H1 (cell line): Measurements from ENCODE around the gene SPOP. TPM values are rescaled to one million over a fixed set of nuclear protein-coding genes. Genes with fewer than 3 reads are reported as not detected.

Experiments
- CHD7 ChIP-seq: fragments of 300-600 bp; sonication (generic); IDR thresholded peaks from 2 replicates; pipeline ENCODE4 v1.7.1; 2012; ENCODE audit warnings: low read length, moderate library complexity, mild to moderate bottlenecking, inconsistent platforms; ENCODE audit not compliant: insufficient replicate concordance
- CTCF ChIP-seq, 3 experiments: IDR thresholded peaks; 1 replicate in 2 of 3; 2 replicates in 1 of 3; pipeline versions ENCODE4 v1.5.1 to v1.6.1; 2011; ENCODE audit warnings: low read length in 3 of 3, mild to moderate bottlenecking in 3 of 3, inconsistent platforms in 2 of 3, low read depth in 1 of 3, moderate library complexity in 1 of 3; ENCODE audit not compliant: insufficient read depth in 1 of 3; ENCODE audit errors: control extremely low read depth in 1 of 3
- MAX ChIP-seq: IDR thresholded peaks from 2 replicates; pipeline ENCODE4 v1.6.1; 2012; ENCODE audit warnings: inconsistent platforms
- RAD21 ChIP-seq, 2 experiments: IDR thresholded peaks in 1 of 2; conservative IDR thresholded peaks in 1 of 2; 2 replicates each; pipeline ENCODE4 v1.6.1; 2011; ENCODE audit warnings: low read depth in 2 of 2, low read length in 2 of 2, improper control_type of control experiment in 1 of 2, inconsistent platforms in 1 of 2, mild to moderate bottlenecking in 1 of 2, moderate library complexity in 1 of 2
- YY1 ChIP-seq: IDR thresholded peaks from 2 replicates; pipeline ENCODE4 v1.6.1; 2011; ENCODE audit warnings: low read depth, mild to moderate bottlenecking, low read length
- polyA plus RNA-seq, 7 experiments: library from polyadenylated mRNA; depleted of rRNA in 3 of 7; stranded (reverse) in 5 of 7; unstranded in 2 of 7; fragments of >200 nt in 5 of 7; fragments of 200-250 nt in 2 of 7; gene quantifications; 1 replicate in 5 of 7; 2 replicates in 1 of 7; 4 replicates in 1 of 7; pipeline versions ENCODE4 v1.2.1 to v1.2.3, GENCODE V29; 2011 to 2013; ENCODE audit warnings: missing spikeins in 2 of 7, mixed read lengths in 2 of 7
- total RNA-seq: library from RNA; stranded (reverse); fragmentation: NEBNext Ultra II Directional; extraction: Animal tissue kit (Norgen Biotek cat#: 25700); gene quantifications from 2 replicates; pipeline ENCODE4 v1.2.1, GENCODE V29; 2021

The SPOP gene
- total and polyA plus RNA-seq, 2 of the 8 experiments (the other 6 are each of a cell fraction or from before 2014, with no cell fraction given), result 13.3 to 25.6 TPM

- TF ChIP-seq CHD7 (no peak), MAX (no peak), RAD21 (IDR thresholded peaks at IDR 0.05 in 1 of 2, conservative IDR thresholded peaks at IDR 0.05 in 1 of 2; ENCODE audit: low read depth in 2 of 2, low read length in 2 of 2) (peak; percentile 53 to 62), YY1 (no peak), CTCF (IDR thresholded peaks at IDR 0.05; ENCODE audit: control extremely low read depth in 1 of 3, insufficient read depth in 1 of 3, low read depth in 1 of 3, low read length in 3 of 3) (peak; percentile 62 to 74 (median 63))
Observed at GRCh38 chr17:49703557-49704277, 25.8 kb upstream of the SPOP start (continued).
